GM12801 (cell line): ENCODE data around the gene CNTN6.

Experiments
- CTCF ChIP-seq: IDR thresholded peaks from one replicate; pipeline ENCODE4 v1.5.1; 2011; ENCODE audit warnings: control low read depth; ENCODE audit not compliant: insufficient read length; ENCODE audit errors: extremely low read depth

Gene CNTN6

DNA sequence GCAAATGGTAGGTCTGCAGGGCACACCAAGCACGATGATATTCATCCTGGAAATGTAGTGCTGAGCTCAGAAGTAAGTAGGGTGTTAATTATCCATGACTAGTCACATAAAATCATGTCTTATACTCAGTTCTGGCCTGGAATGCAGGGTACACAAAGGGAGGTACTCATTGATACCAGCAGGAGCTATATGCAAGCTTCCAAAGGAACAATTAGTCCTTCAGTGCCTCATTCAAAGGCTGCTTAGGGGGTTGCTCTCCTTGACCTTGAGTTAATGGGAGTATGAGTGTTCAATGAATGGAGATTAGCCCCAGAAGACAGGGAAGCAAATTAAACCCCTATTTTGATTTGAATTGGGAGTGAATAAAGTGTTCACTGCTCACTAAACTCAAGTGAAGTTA, 38.3 kb downstream of the CNTN6 start:
- TF ChIP-seq CTCF, result no peak

DNA sequence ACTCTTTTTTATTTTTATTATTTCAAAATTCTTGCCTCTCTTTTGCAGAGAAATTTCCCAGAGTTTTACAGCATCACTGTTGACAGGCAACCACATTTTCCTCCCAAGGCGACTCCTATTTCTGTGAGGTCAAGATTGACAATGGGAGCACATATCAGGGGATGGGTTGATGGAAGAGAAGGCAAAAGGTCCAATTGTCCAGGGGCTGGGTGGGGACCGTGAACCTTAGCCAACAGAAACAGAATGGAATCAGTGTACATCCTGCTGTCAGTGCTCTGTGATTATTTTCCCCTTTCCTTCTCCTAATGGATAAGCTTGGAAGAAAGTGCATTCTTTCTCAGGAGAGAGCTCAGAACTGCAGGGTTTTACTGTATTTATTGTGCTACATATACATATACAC, 42.4 kb downstream of the CNTN6 start:
- TF ChIP-seq CTCF, result no peak

- TF ChIP-seq CTCF, result no peak
Measured at GRCh38 chr3:1138036-1138435, 45.2 kb downstream of the CNTN6 start.

GRCh38 chr3:1139071-1139470, 46.2 kb downstream of the CNTN6 start:
- no peak for TF ChIP-seq CTCF

DNA sequence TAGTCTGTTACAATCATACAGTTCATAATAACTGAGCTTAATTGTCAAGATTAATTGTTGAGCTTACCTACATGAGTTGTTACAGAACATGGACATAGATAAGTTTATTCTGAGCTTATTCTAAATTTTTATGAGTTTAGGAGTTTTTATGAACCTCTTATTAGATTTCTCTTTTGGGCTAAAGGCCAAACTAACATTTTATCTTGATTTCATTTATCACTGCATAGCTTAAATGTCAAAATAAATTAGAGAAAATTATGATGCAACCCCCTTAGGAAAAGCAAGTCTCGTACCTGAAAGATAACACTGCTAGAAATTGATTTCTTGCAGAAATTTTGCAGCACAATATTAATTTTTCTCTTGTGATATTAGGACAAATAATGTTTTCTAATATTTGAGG, 54.5 kb downstream of the CNTN6 start:
- no peak for TF ChIP-seq CTCF

GRCh38 chr3:1147819-1148218, 55.0 kb downstream of the CNTN6 start:
- TF ChIP-seq CTCF, result no peak

- no peak for TF ChIP-seq CTCF
Measured at GRCh38 chr3:1164101-1164500, 71.3 kb downstream of the CNTN6 start.

DNA sequence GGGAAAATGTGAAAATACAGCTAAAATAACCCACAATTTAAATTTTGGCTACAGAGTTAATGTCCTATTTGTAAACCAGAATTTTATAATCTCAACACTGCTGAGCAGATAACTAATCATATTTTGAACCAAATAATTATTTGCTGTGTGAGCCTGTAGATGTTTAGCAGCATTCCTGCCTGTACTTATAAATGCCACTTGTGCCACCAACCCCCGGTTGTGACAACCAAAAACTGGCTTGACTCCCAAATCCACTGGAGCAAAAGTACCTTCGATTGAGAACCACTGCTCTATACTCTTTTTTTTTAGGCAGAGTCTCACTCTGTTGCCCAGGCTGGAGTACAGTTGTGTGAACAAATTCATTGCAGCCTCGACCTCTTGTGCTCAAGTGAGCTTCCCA, 78.5 kb downstream of the CNTN6 start:
- no peak for TF ChIP-seq CTCF
